Measurements from ENCODE around the gene KRTAP10-7. TPM values are rescaled to one million over a fixed set of nuclear protein-coding genes. Genes with fewer than 3 reads are reported as not detected.
"Not testable (repeated sequence)": the region's sequence is repeated elsewhere in the genome, so short reads cannot be mapped to it uniquely, and the experiment has no call there.

KRTAP10-7 gene
- total RNA-seq, 2 experiments from 2014 or later, result not detected

GRCh38 chr21:44596068-44596725 lies 4.2 kb upstream of the KRTAP10-7 start:
- CTCF ChIA-PET, result no interaction called here
- Mint-ChIP-seq H3K4me3 (no peak overlapping the region), H3K27me3 (no peaks in the 10 kb centered on the region), H3K9me3 (peaks cover 2% of the 10 kb centered on the region), H3K27ac (no peak overlapping the region), H3K4me1 (ENCODE audit: low read depth) (no peaks in the 10 kb centered on the region), H3K36me3 (no peaks in the 10 kb centered on the region)
- intact Hi-C loops (cut with micrococcal nuclease), result no loop called here
- no peak for DNase-seq
- POLR2A ChIA-PET, result no interaction called here

GRCh38 chr21:44598061-44598460 lies 2.3 kb upstream of the KRTAP10-7 start:
- Mint-ChIP-seq H3K9me3 (peaks cover 2% of the 10 kb centered on the region), H3K36me3 (no peaks in the 10 kb centered on the region), H3K27ac (no peak overlapping the region), H3K27me3 (no peaks in the 10 kb centered on the region), H3K4me3 (no peak overlapping the region), H3K4me1 (ENCODE audit: low read depth) (no peaks in the 10 kb centered on the region)
- CTCF ChIA-PET, result no interaction called here
- DNase-seq, result no peak
- POLR2A ChIA-PET, result no interaction called here
- intact Hi-C loops (cut with micrococcal nuclease), result no loop called here

GRCh38 chr21:44599264-44600029 lies 950 bp upstream of the KRTAP10-7 start:
- Mint-ChIP-seq H3K4me1 (ENCODE audit: low read depth) (no peaks in the 10 kb centered on the region), H3K9me3 (peaks cover 2% of the 10 kb centered on the region), H3K4me3 (no peak overlapping the region), H3K27ac (no peak overlapping the region), H3K27me3 (no peaks in the 10 kb centered on the region), H3K36me3 (no peaks in the 10 kb centered on the region)
- DNase-seq, result no peak
- ChIA-PET CTCF (no interaction called here), POLR2A (no interaction called here)
- intact Hi-C loops (cut with micrococcal nuclease), result no loop called here

- intact Hi-C loops (cut with micrococcal nuclease); H3K27ac Mint-ChIP-seq; H3K27me3 Mint-ChIP-seq; CTCF ChIA-PET; POLR2A ChIA-PET; H3K36me3 Mint-ChIP-seq; H3K4me3 Mint-ChIP-seq; DNase-seq; H3K4me1 Mint-ChIP-seq (ENCODE audit: low read depth); H3K9me3 Mint-ChIP-seq: not testable (repeated sequence)
Measured at GRCh38 chr21:44601091-44601490, 694 bp downstream of the KRTAP10-7 start.

- Mint-ChIP-seq H3K4me3 (no peak overlapping the region), H3K36me3 (no peaks in the 10 kb centered on the region), H3K27me3 (no peaks in the 10 kb centered on the region), H3K27ac (no peak overlapping the region), H3K4me1 (ENCODE audit: low read depth) (no peaks in the 10 kb centered on the region), H3K9me3 (peaks cover 4% of the 10 kb centered on the region)
- POLR2A ChIA-PET, result no interaction called here
- DNase-seq, result no peak
- CTCF ChIA-PET, result no interaction called here
- intact Hi-C loops (cut with micrococcal nuclease), result no loop called here
Measured at GRCh38 chr21:44601596-44602462, 1.4 kb downstream of the KRTAP10-7 start.

- POLR2A ChIA-PET, result no interaction called here
- Mint-ChIP-seq H3K36me3 (no peaks in the 10 kb centered on the region), H3K27ac (no peak overlapping the region), H3K27me3 (no peaks in the 10 kb centered on the region), H3K9me3 (peaks cover 4% of the 10 kb centered on the region), H3K4me1 (ENCODE audit: low read depth) (no peaks in the 10 kb centered on the region), H3K4me3 (no peak overlapping the region)
- no peak for DNase-seq
- CTCF ChIA-PET, result no interaction called here
- intact Hi-C loops (cut with micrococcal nuclease), result no loop called here
Measured at GRCh38 chr21:44602463-44602850, 2.1 kb downstream of the KRTAP10-7 start.

- no peaks in the 10 kb centered on the region for H3K36me3 Mint-ChIP-seq
- intact Hi-C loops (cut with micrococcal nuclease), result no loop called here
- no peak for DNase-seq
- H3K27me3 Mint-ChIP-seq, result no peaks in the 10 kb centered on the region
- H3K9me3 Mint-ChIP-seq, result peaks cover 4% of the 10 kb centered on the region
- no peak overlapping the region for H3K4me3 Mint-ChIP-seq
- ChIA-PET POLR2A (no interaction called here), CTCF (no interaction called here)
- no peaks in the 10 kb centered on the region for H3K4me1 Mint-ChIP-seq (ENCODE audit: low read depth)
- H3K27ac Mint-ChIP-seq, result no peak overlapping the region
Measured at GRCh38 chr21:44603109-44603875, 2.9 kb downstream of the KRTAP10-7 start.

- no peaks in the 10 kb centered on the region for H3K27me3 Mint-ChIP-seq
- H3K4me3 Mint-ChIP-seq, result no peak overlapping the region
- DNase-seq, result no peak
- ChIA-PET CTCF (no interaction called here), POLR2A (no interaction called here)
- H3K4me1 Mint-ChIP-seq (ENCODE audit: low read depth), result no peaks in the 10 kb centered on the region
- no peak overlapping the region for H3K27ac Mint-ChIP-seq
- H3K36me3 Mint-ChIP-seq, result no peaks in the 10 kb centered on the region
- peaks cover 3% of the 10 kb centered on the region for H3K9me3 Mint-ChIP-seq
- intact Hi-C loops (cut with micrococcal nuclease), result no loop called here
Measured at GRCh38 chr21:44603911-44604310, 3.5 kb downstream of the KRTAP10-7 start.

- DNase-seq, result no peak
- CTCF ChIA-PET, result no interaction called here
- Mint-ChIP-seq H3K4me1 (ENCODE audit: low read depth) (no peaks in the 10 kb centered on the region), H3K27ac (no peak overlapping the region), H3K9me3 (peaks cover 27% of the 10 kb centered on the region), H3K36me3 (peaks cover 4% of the 10 kb centered on the region), H3K4me3 (no peak overlapping the region), H3K27me3 (no peaks in the 10 kb centered on the region)
- POLR2A ChIA-PET, result no interaction called here
- intact Hi-C loops (cut with micrococcal nuclease), result no loop called here
Measured at GRCh38 chr21:44606495-44606894, 6.1 kb downstream of the KRTAP10-7 start.

GRCh38 chr21:44609193-44609592 lies 8.8 kb downstream of the KRTAP10-7 start:
- ChIA-PET POLR2A (no interaction called here), CTCF (no interaction called here)
- no peaks in the 10 kb centered on the region for H3K27me3 Mint-ChIP-seq
- no peak for DNase-seq
- H3K9me3 Mint-ChIP-seq, result peaks cover 29% of the 10 kb centered on the region
- H3K27ac Mint-ChIP-seq, result no peak overlapping the region
- no peaks in the 10 kb centered on the region for H3K4me1 Mint-ChIP-seq (ENCODE audit: low read depth)
- intact Hi-C loops (cut with micrococcal nuclease), result no loop called here
- no peak overlapping the region for H3K4me3 Mint-ChIP-seq
- H3K36me3 Mint-ChIP-seq, result peaks cover 4% of the 10 kb centered on the region

GRCh38 chr21:44610157-44610843 lies 9.9 kb downstream of the KRTAP10-7 start:
- H3K36me3 Mint-ChIP-seq; H3K4me1 Mint-ChIP-seq (ENCODE audit: low read depth); H3K27ac Mint-ChIP-seq; H3K27me3 Mint-ChIP-seq; CTCF ChIA-PET; intact Hi-C loops (cut with micrococcal nuclease); H3K4me3 Mint-ChIP-seq; DNase-seq; POLR2A ChIA-PET: not testable (repeated sequence)
- H3K9me3 Mint-ChIP-seq, result peaks cover 29% of the 10 kb centered on the region

GRCh38 chr21:44611551-44611950 lies 11.2 kb downstream of the KRTAP10-7 start:
- Mint-ChIP-seq H3K36me3 (peaks cover 4% of the 10 kb centered on the region), H3K27me3 (no peaks in the 10 kb centered on the region), H3K27ac (no peak overlapping the region), H3K4me1 (ENCODE audit: low read depth) (peaks cover 5% of the 10 kb centered on the region), H3K9me3 (peaks cover 29% of the 10 kb centered on the region), H3K4me3 (no peak overlapping the region)
- no peak for DNase-seq
- CTCF ChIA-PET, result no interaction called here
- intact Hi-C loops (cut with micrococcal nuclease), result no loop called here
- POLR2A ChIA-PET, result no interaction called here

Data from activated CD4-positive, alpha-beta memory T cell treated with anti-CD3 and anti-CD28 coated beads for 36 hours (primary cell).